WERI-Rb-1 (cell line): Measurements from ENCODE around the gene WSB1.

Experiments
- DNase-seq: peaks from one replicate; pipeline ENCODE4 v3.0.0-alpha.2; 2020
- H3K27ac ChIP-seq: fragments of 250-450 bp; sonication (Bioruptor Pico); 2 replicates; pipeline ENCODE4 v1.5.1; 2020; ENCODE audit warnings: mild to moderate bottlenecking, moderate library complexity
- H3K27me3 ChIP-seq: fragments of 250-450 bp; sonication (Bioruptor Pico); 2 replicates; pipeline ENCODE4 v1.5.1; 2021; ENCODE audit warnings: mild to moderate bottlenecking, low read depth, moderate library complexity; ENCODE audit not compliant: insufficient read depth, severe bottlenecking
- H3K36me3 ChIP-seq: fragments of 250-450 bp; sonication (Bioruptor Pico); 2 replicates; pipeline ENCODE4 v1.5.1; 2020; ENCODE audit warnings: mild to moderate bottlenecking, moderate library complexity
- H3K4me3 ChIP-seq: 2 replicates; pipeline ENCODE4 v1.5.1; 2011; ENCODE audit warnings: low read depth, mild to moderate bottlenecking, control low read depth, low read length
- H3K9me3 ChIP-seq: fragments of 250-450 bp; sonication (Bioruptor Pico); 2 replicates; pipeline ENCODE4 v1.5.1; 2021; ENCODE audit warnings: mild to moderate bottlenecking, moderate library complexity; ENCODE audit not compliant: severe bottlenecking
- CTCF ChIP-seq: IDR thresholded peaks from 2 replicates; pipeline ENCODE4 v1.5.1; 2011; ENCODE audit warnings: low read depth, mild to moderate bottlenecking, control low read depth, inconsistent platforms, low read length

WSB1 gene

DNA sequence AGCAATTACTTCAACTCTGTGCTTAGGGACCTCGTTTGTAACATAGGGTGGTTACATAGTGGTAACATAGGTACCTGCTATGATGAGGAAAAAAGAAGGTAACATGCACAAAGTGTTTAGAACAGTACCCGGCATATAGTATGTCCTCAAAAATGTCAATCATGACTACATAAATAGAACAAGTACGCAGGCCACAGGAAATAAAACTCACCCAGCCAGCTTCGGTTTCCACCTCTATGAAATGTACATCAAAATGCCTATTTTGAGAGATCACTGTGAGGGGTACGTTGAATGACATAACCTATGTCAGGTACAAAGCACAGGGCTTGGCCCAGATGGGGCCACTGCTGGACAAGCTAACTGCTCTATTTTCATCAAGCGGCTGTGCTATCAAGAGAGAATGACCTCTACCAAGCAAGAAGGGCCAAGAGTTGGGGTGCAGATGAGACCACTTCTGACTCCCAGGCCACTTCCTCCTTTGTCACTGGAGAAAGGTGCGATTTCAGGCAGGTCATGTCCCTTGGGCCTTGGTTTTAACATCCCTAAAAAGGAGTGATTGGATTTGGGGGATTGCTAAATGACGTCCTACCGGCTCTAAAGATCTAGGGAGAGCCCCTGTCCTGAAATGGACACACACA is 45.4 kb downstream of the WSB1 start:
- no peaks in the 10 kb centered on the region for H3K36me3 ChIP-seq
- no peak for TF ChIP-seq CTCF
- DNase-seq: no peak
- H3K27me3 ChIP-seq: no peaks in the 10 kb centered on the region
- H3K9me3 ChIP-seq: no peaks in the 10 kb centered on the region
- H3K4me3 ChIP-seq: no peak overlapping the region
- H3K27ac ChIP-seq: no peak overlapping the region

- DNase-seq: no peak
- no peaks in the 10 kb centered on the region for H3K27me3 ChIP-seq
- H3K36me3 ChIP-seq: no peaks in the 10 kb centered on the region
- no peak for TF ChIP-seq CTCF
- no peak overlapping the region for H3K27ac ChIP-seq
- no peaks in the 10 kb centered on the region for H3K9me3 ChIP-seq
- H3K4me3 ChIP-seq: no peak overlapping the region
These were observed 46.1 kb downstream of the WSB1 start for GRCh38 chr17:27339836-27340550.

GRCh38 chr17:27340575-27340974 is 46.7 kb downstream of the WSB1 start:
- H3K27me3 ChIP-seq: no peaks in the 10 kb centered on the region
- H3K9me3 ChIP-seq: no peaks in the 10 kb centered on the region
- DNase-seq: no peak
- no peak overlapping the region for H3K27ac ChIP-seq
- H3K36me3 ChIP-seq: no peaks in the 10 kb centered on the region
- no peak overlapping the region for H3K4me3 ChIP-seq
- no peak for TF ChIP-seq CTCF

DNA sequence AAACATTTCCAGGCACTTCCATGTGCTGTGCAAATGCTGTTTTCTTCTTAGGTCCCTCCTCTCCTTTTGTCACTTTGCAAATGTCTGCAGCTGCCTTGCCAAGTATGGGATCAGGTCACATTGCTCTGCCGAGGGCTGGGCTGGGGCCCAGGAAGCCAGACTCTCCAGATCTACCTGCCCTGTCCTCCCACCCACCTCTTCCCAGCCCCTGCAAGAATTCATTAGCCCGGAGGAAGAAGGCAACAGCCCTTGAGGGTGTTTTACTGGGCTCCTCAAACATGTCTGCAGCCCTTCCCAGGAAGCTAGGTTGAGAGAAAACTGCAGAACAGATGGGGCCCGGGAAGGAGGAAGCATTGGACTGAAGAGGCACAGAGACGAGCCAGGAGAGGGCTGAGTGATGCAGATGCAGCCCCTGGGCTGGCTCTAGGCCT is 47.1 kb downstream of the WSB1 start:
- no peak for DNase-seq

DNA sequence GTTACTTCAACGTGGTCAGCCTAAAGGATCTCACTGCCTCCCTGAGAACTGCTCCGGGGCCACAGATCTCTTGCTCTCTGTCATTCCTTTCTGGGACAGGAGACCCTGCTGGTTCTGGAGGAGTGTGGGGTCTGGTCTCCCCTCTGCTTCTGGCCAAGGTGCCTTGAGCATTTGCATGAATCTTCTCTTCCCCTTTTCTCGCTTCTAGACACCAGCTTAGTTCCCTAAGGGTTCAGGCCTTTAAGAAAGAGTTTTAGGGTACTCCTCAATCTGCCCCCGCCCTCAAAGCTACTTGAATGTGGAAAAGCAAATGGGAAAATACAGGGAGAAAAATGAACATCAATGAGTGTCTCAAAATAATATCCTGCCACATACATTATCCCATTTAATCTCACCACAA is 48.1 kb downstream of the WSB1 start:
- H3K36me3 ChIP-seq: no peaks in the 10 kb centered on the region
- H3K27me3 ChIP-seq: no peaks in the 10 kb centered on the region
- H3K9me3 ChIP-seq: no peaks in the 10 kb centered on the region
- DNase-seq: no peak
- H3K4me3 ChIP-seq: no peak overlapping the region
- TF ChIP-seq CTCF: no peak
- H3K27ac ChIP-seq: no peak overlapping the region

More for the DNA sequence above, 47.1 kb downstream of the WSB1 start:
- H3K4me3 ChIP-seq: no peak overlapping the region
- H3K36me3 ChIP-seq: no peaks in the 10 kb centered on the region
- H3K9me3 ChIP-seq: no peaks in the 10 kb centered on the region
- TF ChIP-seq CTCF: no peak
- H3K27me3 ChIP-seq: no peaks in the 10 kb centered on the region
- H3K27ac ChIP-seq: no peak overlapping the region
